SU-DHL-6 (cell line): Measurements from ENCODE around the gene NFATC1.

Source experiments
- H2AFZ ChIP-seq: fragments of 200-600 bp; sonication (generic); 2 replicates; pipeline ENCODE4 v1.6.1; 2014; ENCODE audit warnings: low read depth, mild to moderate bottlenecking, moderate library complexity, mixed read lengths, antibody characterized with exemption, low read length; ENCODE audit not compliant: severe bottlenecking
- H3F3A ChIP-seq: fragments of 200-600 bp; shearing (Covaris generic); 2 replicates; pipeline ENCODE4 v1.6.0; 2016; ENCODE audit warnings: antibody characterized with exemption, mild to moderate bottlenecking; ENCODE audit not compliant: insufficient read depth
- H3K27ac ChIP-seq: fragments of 200-600 bp; sonication (generic); 2 replicates; pipeline ENCODE4 v1.5.1; 2016; ENCODE audit warnings: low read depth, mild to moderate bottlenecking, low read length, moderate library complexity, mixed read lengths
- H3K27me3 ChIP-seq: fragments of 200-600 bp; sonication (generic), shearing (Covaris generic); 2 replicates; pipeline ENCODE4 v1.6.0; 2014; ENCODE audit warnings: mild to moderate bottlenecking, low read length
- H3K36me3 ChIP-seq: fragments of 200-600 bp; sonication (generic); 2 replicates; pipeline ENCODE4 v1.6.1; 2014; ENCODE audit warnings: mild to moderate bottlenecking, low read length, mixed read lengths
- H3K4me2 ChIP-seq: fragments of 300-600, 200-600 bp; shearing (Covaris generic), sonication (generic); 2 replicates; pipeline ENCODE4 v1.6.0; 2014; ENCODE audit warnings: low read length, low read depth, mild to moderate bottlenecking; ENCODE audit not compliant: poor library complexity, severe bottlenecking
- H3K4me3 ChIP-seq: fragments of 200-600 bp; sonication (generic); 2 replicates; pipeline ENCODE4 v1.5.1; 2014; ENCODE audit warnings: antibody characterized with exemption, low read length, mild to moderate bottlenecking, mixed read lengths; ENCODE audit not compliant: insufficient read depth, poor library complexity, severe bottlenecking
- H3K79me2 ChIP-seq: fragments of 200-600 bp; sonication (generic); 2 replicates; pipeline ENCODE4 v1.6.1; 2014; ENCODE audit warnings: mild to moderate bottlenecking, low read length, moderate library complexity; ENCODE audit not compliant: insufficient read depth
- H3K9ac ChIP-seq: fragments of 200-600 bp; sonication (generic); 2 replicates; pipeline ENCODE4 v1.7.0; 2014; ENCODE audit warnings: mild to moderate bottlenecking, low read length
- H3K9me2 ChIP-seq: fragments of 200-600 bp; sonication (generic); replicated peaks from 2 replicates; pipeline ENCODE4 v1.6.1; 2014; ENCODE audit warnings: low read length; ENCODE audit not compliant: insufficient read depth
- H3K9me3 ChIP-seq: fragments of 200-600 bp; sonication (generic); 2 replicates; pipeline ENCODE4 v1.6.1; 2014; ENCODE audit warnings: low read length, mixed read lengths; ENCODE audit not compliant: insufficient read depth
- H4K20me1 ChIP-seq: fragments of 200-600 bp; sonication (generic); 2 replicates; pipeline ENCODE4 v1.6.1; 2014; ENCODE audit warnings: low read depth, mild to moderate bottlenecking, antibody characterized with exemption, low read length, moderate library complexity, mixed read lengths
- EZH2phosphoT487 ChIP-seq: fragments of 200-600 bp; sonication (generic), shearing (Covaris generic); conservative IDR thresholded peaks from 2 replicates; pipeline ENCODE4 v1.6.1; 2018; ENCODE audit warnings: mild to moderate bottlenecking, antibody characterized with exemption, low read length, moderate library complexity, mixed read lengths
- TF ChIP-seq, protein P1 (sequence below): fragments of 200-600 bp; sonication (generic); IDR thresholded peaks from one replicate; pipeline ENCODE4 v1.5.1; 2017; ENCODE audit warnings: antibody characterized with exemption, mild to moderate bottlenecking, low read length, moderate library complexity; ENCODE audit not compliant: insufficient read depth, poor library complexity, severe bottlenecking

The NFATC1 gene

DNA sequence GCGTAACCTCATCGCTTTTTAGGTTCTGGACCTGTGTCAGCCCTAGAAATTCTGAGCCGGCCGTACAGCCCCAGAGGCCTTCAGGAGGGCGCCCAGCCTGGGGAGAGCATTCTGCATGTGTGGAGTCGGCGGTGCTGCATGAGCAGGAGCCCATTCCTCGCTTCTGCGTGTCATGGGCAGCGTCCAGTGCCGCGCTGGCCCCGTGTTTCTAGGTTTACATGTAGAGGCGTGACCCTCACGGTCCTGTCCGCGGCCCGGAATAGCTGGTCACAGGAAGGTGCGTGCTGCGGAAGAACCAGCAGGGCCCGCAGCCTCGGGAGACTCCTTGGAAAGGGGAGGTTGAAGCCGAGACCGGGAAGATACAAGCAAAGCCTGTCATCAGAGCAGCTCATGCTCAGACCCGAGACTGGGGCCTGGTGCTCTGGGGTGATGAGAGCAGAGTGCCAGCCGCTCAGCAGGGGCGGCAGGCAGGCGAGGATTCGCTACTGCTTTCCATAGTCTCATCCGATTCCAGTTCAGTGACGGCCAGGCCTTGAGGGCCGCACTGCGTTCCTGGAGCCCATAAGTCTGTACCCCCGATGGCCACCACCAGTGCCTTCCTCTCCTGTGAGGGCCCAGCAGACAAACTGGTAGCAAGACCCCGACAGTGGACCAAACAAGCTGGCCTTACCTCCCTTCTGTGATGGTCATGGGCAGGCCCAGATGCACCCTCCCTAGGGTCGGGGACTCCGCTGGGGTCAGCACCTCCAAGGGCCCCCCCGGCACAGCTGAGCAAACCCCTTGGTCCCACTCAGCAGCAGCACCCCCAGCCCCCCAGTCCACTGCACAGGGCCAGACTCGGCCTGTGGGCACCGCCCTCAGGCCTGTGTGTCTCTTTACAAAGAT, 15.6 kb upstream of the NFATC1 start:
- TF ChIP-seq, protein P1, sequence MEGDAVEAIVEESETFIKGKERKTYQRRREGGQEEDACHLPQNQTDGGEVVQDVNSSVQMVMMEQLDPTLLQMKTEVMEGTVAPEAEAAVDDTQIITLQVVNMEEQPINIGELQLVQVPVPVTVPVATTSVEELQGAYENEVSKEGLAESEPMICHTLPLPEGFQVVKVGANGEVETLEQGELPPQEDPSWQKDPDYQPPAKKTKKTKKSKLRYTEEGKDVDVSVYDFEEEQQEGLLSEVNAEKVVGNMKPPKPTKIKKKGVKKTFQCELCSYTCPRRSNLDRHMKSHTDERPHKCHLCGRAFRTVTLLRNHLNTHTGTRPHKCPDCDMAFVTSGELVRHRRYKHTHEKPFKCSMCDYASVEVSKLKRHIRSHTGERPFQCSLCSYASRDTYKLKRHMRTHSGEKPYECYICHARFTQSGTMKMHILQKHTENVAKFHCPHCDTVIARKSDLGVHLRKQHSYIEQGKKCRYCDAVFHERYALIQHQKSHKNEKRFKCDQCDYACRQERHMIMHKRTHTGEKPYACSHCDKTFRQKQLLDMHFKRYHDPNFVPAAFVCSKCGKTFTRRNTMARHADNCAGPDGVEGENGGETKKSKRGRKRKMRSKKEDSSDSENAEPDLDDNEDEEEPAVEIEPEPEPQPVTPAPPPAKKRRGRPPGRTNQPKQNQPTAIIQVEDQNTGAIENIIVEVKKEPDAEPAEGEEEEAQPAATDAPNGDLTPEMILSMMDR, result no peak
- no peak for TF ChIP-seq EZH2phosphoT487
- Histone ChIP-seq H2AFZ (no peak overlapping the region), H3K9ac (no peak overlapping the region), H3K4me3 (no peak overlapping the region), H3K27me3 (no peaks in the 10 kb centered on the region), H3K36me3 (no peaks in the 10 kb centered on the region), H3K27ac (no peak overlapping the region), H3K9me2 (no peaks in the 10 kb centered on the region), H4K20me1 (no peaks in the 10 kb centered on the region), H3K79me2 (no peaks in the 10 kb centered on the region), H3K4me2 (no peak overlapping the region), H3K9me3 (no peaks in the 10 kb centered on the region), H3F3A (no peaks in the 10 kb centered on the region)

DNA sequence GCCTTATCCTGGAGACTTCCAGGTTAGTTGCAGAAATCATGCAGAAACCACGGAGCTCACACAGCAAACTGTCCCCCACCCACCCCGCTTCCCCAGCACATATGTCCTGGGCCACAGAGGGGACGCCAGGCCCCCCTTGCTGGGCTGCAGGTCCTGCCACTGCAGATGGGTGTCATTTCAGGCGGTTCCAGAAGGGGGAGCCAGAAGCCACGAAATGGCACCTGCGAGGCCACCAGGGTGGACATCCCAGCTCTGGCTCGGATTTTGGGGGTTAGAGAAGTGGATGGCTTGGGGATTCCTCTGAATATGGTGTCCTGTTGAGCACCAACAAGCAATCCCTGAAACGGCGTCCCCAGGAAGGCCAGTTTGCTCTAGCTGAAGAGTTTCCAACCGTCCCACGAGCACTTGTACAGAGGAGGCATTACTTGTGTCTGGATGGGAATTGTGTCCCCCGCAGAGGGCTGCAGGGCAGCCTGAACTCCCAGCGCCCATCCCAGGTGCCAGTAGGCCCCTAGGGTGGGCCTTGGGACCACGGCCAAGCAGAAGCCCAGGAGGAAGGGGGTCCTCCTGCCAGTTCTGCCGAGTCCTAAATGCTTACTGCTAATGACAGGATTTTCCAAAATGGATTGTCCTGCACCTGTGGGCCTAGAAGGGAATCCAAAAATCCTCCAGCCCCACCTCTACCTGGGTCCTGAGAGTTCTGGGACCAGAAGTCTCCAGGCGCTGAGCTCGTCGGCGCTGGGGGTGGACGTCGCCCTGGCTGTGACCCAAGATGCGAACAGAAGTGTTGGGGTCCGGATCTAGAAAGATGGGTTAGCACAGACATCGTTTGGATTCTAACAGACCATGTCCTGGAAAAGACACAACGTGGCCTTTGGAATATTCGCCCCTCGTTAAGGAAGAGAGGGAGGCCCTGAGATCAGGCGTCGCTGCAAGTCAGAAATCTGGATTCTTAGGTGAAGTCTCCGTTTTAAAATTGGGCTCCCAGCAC, 14.6 kb upstream of the NFATC1 start:
- no peaks in the 10 kb centered on the region for H4K20me1 ChIP-seq
- H3K9me3 ChIP-seq, result no peaks in the 10 kb centered on the region
- TF ChIP-seq, protein P1, result peak; percentile 90
- no peak for TF ChIP-seq EZH2phosphoT487
- H3K9me2 ChIP-seq, result no peaks in the 10 kb centered on the region
- no peak overlapping the region for H2AFZ ChIP-seq
- H3K9ac ChIP-seq, result no peak overlapping the region
- no peaks in the 10 kb centered on the region for H3K79me2 ChIP-seq
- H3K4me3 ChIP-seq, result no peak overlapping the region
- H3K27me3 ChIP-seq, result no peaks in the 10 kb centered on the region
- no peaks in the 10 kb centered on the region for H3F3A ChIP-seq
- no peak overlapping the region for H3K27ac ChIP-seq
- no peaks in the 10 kb centered on the region for H3K36me3 ChIP-seq
- no peak overlapping the region for H3K4me2 ChIP-seq

DNA sequence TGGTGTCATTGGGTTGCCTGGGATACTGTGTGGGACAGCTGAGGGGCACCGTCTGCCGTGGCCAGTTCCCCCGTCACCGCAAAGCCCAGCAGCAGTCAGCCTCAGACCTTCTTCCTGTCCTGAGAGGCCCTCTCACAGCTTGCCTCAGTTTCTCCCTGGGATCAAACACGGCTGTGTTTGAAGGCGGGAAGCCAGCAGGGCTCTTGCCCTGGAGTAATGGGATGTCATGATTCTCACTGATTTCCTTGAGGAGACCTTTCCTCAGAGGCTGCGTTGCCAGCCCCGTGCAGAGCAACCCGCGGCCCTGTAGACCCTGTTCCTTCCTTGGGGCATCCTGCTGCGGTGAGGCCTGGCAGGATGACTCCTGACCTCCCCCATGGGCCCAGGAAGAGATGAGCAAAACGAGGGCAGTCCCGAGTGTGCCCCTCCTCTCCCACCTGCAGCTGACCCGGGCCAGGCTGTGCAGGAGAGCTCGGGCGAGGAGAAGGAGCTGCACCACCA, 13.9 kb upstream of the NFATC1 start:
- no peaks in the 10 kb centered on the region for H3K79me2 ChIP-seq
- no peak overlapping the region for H3K9ac ChIP-seq
- no peaks in the 10 kb centered on the region for H3K36me3 ChIP-seq
- TF ChIP-seq EZH2phosphoT487, result no peak
- TF ChIP-seq, protein P1, result no peak
- no peak overlapping the region for H3K4me2 ChIP-seq
- H3K27ac ChIP-seq, result no peak overlapping the region
- H3K9me3 ChIP-seq, result no peaks in the 10 kb centered on the region
- H3K4me3 ChIP-seq, result no peak overlapping the region
- no peaks in the 10 kb centered on the region for H3K27me3 ChIP-seq
- no peaks in the 10 kb centered on the region for H3F3A ChIP-seq
- H4K20me1 ChIP-seq, result no peaks in the 10 kb centered on the region
- H2AFZ ChIP-seq, result no peak overlapping the region
- H3K9me2 ChIP-seq, result no peaks in the 10 kb centered on the region
